SK-N-MC (cell line): ENCODE results near the gene PVALEF.

Experiments
- EZH2 ChIP-seq: fragments of 200-600 bp; sonication (generic); IDR thresholded peaks from one replicate; pipeline ENCODE4 v1.6.1; 2017; ENCODE audit warnings: antibody characterized with exemption
- POLR2AphosphoS5 ChIP-seq: IDR thresholded peaks from 2 replicates; pipeline ENCODE4 v1.6.1; 2012; ENCODE audit warnings: mild to moderate bottlenecking, low read depth, low read length, borderline replicate concordance

GRCh38 chr17:81139428-81139827 lies 25.9 kb upstream of the PVALEF start:
- TF ChIP-seq EZH2: no peak
- no peak for TF ChIP-seq POLR2AphosphoS5
